Ovary (tissue), 3 donors: ENCODE measurements around the gene PPP1R36.

ENCODE experiments used
- POLR2A ChIP-seq: fragments of 450-650 bp; IDR thresholded peaks from one replicate; pipeline ENCODE4 v1.6.1; 2017; ENCODE audit warnings: antibody characterized with exemption, mild to moderate bottlenecking, moderate library complexity
- TF ChIP-seq, protein P1 (sequence below), 3 donors: fragments of 450-650 bp in 2 of 3; fragments of 200-600 bp in 1 of 3; IDR thresholded peaks; one replicate each; pipeline versions ENCODE4 v1.5.1 to v1.8.0; 2016 to 2022; ENCODE audit warnings: antibody characterized with exemption in 3 of 3, mild to moderate bottlenecking in 1 of 3
- donor health status: DM: no; HTN: no; CAD: no.

- TF ChIP-seq, protein P1, sequence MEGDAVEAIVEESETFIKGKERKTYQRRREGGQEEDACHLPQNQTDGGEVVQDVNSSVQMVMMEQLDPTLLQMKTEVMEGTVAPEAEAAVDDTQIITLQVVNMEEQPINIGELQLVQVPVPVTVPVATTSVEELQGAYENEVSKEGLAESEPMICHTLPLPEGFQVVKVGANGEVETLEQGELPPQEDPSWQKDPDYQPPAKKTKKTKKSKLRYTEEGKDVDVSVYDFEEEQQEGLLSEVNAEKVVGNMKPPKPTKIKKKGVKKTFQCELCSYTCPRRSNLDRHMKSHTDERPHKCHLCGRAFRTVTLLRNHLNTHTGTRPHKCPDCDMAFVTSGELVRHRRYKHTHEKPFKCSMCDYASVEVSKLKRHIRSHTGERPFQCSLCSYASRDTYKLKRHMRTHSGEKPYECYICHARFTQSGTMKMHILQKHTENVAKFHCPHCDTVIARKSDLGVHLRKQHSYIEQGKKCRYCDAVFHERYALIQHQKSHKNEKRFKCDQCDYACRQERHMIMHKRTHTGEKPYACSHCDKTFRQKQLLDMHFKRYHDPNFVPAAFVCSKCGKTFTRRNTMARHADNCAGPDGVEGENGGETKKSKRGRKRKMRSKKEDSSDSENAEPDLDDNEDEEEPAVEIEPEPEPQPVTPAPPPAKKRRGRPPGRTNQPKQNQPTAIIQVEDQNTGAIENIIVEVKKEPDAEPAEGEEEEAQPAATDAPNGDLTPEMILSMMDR (IDR thresholded peaks at IDR 0.05) = no peak
- no peak for TF ChIP-seq POLR2A
These were observed 51.8 kb downstream of the PPP1R36 start for GRCh38 chr14:64601571-64601970.
